Stromal cell of bone marrow (primary cell): Measurements from ENCODE around the gene PILRA.
"Not testable (repeated sequence)": the region's sequence is repeated elsewhere in the genome, so short reads cannot be mapped to it uniquely, and the experiment has no call there.

Experiments used
- DNase-seq: peaks from one replicate; pipeline ENCODE4 v3.0.0-alpha.2; 2012; ENCODE audit warnings: low read depth

The PILRA gene

DNA sequence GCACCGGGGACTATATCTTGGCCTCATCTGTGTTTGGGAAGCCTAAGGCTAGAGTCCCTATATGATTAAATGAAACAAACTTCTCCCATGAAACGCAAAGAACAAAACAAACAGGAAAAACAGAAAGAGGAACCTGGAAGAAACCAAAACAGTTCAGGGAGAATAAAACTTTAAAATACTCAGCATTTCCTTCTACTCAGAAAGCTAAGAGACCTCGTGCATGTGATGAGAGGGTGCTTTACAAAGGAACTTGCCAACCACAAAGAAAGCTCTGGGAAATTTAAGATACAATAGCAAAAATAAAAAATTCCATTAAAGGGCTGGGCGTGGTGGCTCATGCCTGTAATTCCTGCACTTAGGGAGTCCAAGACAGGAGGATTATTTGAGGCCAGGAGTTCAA, 6.9 kb downstream of the PILRA start:
- no peak for DNase-seq

DNA sequence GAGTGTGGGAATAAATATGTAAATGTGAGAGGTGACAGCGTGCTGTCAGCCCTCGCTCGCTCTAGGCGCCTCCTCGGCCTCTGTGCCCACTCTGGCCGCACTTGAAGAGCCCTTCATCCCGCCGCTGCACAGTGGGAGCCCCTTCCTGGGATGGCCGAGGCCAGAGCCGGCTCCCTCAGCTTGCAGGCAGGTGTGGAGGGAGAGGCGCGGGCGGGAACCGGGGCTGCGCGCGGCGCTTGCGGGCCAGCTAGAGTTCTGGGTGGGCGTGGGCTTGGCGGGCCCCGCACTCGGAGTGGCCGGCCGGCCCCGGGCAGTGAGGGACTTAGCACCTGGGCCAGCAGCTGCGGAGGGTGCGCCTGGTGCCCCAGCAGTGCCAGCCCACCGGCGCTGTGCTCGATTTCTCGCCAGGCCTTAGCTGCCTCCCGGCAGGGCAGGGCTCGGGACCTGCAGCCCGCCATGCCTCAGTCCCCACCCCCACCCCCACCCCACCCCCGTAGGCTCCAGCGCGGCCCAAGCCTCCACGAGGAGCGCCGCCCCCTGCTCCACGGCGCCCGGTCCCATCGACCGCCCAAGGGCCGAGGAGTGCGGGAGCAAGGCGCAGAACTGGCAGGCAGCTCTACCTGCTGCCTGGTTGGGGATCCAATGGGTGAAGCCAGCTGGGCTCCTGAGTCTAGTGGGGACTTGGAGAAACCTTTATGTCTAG, 8.4 kb downstream of the PILRA start:
- not testable (repeated sequence) for DNase-seq

DNA sequence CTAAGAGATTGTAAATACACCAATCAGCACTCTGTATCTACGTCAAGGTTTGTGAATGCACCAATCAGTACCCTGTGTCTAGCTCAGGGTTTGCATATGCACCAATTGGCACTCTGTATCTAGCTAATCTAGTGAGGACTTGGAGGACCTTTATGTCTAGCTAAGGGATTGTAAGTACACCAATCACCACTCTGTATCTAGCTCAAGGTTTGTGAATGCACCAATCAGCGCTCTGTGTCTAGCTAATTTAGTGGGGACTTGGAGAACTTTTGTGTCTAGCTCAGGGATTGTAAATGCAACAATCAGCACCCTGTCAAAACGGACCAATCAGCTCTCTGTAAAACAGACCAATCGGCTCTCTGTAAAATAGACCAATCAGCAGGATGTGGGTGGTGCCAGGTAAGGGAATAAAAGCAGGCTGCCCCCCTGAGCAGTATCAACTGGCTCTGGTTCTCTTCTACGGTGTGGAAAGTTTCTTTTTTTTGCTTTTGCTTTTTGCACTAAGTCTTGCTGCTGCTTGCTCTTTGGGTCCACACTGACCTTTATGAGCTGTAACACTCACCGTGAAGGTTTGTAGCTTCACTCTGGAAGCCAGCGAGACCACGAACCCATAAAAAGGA, 9.1 kb downstream of the PILRA start:
- not testable (repeated sequence) for DNase-seq

DNA sequence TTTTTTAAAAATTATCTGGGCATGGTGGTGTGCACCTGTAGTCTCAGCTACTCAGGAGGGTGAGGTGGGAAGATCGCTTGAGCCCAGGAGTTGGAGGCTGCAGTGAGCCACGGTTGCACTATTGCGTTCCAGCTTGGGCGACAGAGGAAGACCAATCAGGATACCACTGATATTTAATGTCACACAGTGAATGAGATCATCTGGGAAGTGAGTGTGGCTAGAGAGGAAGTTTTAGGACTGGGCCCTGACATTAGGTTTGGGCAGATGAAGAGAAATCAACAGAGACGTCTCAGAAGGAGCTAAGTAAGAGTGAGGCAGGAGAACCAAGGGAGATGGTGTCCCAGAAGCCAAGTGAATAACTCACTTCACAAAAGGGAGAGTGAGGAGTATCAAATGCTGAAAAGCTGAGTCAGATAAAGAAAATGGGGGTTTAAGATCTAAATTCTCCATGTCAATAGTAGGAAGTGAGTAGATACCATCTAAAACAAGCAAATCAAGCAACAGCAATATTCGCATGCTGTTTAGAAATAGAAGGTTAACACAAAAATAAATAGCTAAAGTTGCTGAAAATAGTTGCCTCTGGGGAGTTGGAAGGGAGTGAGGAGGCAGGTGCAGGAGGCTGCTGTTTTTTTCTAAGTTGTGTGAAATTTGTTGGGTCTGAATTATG, 11.5 kb downstream of the PILRA start:
- no peak for DNase-seq

DNA sequence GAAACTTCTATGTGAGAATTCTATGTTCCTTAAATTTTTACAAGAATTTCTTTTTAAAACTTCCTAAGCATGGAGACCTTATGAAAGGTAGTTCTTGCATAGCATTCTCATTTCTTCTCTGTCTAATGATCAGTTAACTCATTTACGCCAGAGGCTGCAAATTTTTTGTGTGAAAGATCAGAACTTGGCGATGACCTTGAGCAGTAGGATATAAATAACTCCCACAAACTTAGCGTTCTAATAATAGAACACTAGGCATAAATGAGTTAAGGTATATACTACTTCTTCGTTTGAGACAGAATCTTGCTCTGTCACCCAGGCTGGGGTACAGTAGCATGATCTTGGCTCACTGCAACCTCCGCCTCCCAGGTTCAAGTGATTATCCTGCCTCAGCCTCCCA, 13.7 kb downstream of the PILRA start:
- no peak for DNase-seq

DNA sequence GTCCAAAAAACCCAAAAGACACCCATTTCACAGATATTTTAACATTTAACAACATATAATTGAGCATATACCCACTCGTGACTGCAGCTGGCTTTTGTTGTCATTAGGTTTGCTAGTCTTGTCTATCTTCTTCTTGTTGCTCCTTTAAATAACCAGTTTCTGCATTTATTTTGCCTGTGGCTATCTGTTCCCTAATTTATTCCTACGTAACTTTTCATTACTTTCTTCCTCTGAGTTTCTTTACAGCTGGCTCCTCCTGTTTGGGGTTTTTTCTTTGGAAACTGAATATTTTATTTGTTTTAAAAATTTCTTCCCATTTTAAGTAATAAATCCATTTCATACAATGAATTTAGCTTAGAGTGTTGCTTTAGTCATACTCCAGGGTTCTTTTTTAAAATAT, 14.4 kb downstream of the PILRA start:
- DNase-seq: no peak

DNA sequence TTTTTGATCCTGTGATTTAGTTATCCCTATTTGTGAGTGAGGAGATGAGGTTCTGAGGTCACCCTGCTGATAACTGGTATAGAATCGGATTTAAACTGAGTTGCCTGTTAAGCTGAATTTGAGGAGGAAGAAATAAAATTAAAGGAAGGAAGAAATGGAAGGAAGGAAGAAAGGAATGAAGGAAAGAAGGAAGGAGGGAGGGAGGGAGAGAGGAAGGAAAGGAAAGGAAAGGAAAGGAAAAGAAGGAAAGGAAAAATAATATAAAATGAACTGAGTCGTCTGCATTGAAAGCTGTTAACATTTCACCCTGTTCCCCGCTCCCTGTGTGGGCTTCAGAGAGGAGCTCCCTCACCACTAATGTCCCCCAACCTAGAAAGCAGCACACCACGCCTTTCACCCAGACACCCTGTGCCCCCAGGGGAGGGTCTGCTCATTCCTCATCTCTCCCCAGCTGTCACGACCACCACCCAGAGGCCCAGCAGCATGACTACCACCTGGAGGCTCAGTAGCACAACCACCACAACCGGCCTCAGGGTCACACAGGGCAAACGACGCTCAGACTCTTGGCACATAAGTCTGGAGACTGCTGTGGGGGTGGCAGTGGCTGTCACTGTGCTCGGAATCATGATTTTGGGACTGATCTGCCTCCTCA, 16.3 kb downstream of the PILRA start:
- no peak for DNase-seq

DNA sequence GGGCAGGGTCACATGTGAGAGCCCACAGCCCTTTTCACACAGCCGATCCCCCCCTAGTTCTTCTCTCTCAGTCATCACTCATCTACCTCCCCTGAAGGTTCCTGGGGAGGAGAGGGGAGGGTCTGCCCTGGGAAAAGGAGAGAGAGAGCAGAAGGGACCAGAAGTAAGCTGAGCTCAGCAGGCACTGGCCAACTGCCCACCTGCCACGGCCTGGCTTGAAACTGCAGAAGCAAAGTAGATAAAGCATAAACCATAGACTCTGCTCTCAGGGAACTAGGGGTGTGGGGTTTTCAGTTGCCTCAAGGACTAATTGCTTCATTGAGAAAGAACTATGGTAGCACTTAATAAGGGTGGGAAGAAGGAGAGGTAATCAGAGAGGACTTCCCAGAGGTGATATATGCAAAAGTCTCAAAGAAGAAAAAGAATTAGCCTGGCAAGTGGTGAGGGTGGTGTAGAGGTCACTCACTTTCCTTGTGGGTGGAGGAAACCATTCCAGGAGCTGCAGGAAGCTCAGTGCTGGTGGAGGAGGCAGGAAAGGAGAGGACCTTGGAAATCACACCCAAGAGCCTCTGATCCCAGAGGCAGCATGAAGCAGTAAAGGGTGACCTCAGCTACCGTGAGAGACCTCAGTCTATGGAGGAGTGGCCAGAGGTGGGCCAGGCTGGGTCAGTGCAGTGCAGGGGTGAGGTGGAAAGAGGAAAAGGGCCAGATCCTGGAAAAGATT, 17.2 kb downstream of the PILRA start:
- no peak for DNase-seq

DNA sequence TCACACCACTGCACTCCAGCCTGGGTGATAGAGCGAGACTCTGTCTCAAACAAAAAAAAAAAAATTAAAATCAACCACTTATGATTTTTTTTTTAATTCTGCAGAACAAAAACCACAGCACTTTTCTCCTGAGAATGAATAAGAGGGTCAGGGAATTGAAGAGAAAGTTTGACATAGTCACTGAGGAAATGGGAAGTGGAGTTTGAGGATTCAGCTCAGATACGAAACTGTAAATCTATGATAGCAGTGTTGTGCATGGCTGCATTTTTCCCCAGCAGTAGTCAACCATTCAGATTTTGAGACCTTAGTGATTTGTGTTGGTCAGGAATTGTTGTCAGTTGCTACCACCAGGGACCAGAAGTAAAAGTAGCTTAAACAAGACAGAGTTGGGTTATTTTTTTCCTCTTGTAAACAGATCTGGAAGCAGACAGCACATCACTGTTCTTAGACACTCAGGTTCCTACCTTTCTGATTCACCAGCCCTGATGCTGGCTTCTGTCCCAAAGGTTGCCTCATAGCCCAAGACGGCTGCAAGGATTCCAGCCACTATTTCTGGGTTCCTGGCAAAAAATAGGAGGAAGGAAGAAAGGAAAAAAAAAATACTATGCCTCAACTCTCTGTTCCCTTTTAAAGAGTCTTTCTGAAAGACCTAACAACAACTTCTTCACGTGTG, 20.1 kb downstream of the PILRA start:
- no peak for DNase-seq

DNA sequence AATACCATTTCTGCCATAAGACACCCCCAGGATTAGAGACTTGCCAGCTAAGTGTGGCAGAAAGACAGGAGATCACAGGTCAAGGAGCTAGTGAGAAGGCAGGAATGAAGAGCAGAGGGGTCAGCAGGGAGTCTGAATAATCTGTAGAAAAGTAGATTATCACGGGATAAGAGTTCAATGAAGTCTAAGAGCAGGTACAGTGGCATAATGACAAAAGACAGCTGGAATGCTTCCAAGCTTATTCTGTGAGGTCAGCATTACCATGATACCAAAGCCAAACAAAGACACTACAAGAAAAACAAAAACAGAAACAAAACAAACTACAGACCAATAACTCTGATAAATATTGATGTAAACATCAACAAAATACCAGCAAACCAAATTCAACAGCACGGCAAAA, 20.8 kb downstream of the PILRA start:
- DNase-seq: no peak

DNA sequence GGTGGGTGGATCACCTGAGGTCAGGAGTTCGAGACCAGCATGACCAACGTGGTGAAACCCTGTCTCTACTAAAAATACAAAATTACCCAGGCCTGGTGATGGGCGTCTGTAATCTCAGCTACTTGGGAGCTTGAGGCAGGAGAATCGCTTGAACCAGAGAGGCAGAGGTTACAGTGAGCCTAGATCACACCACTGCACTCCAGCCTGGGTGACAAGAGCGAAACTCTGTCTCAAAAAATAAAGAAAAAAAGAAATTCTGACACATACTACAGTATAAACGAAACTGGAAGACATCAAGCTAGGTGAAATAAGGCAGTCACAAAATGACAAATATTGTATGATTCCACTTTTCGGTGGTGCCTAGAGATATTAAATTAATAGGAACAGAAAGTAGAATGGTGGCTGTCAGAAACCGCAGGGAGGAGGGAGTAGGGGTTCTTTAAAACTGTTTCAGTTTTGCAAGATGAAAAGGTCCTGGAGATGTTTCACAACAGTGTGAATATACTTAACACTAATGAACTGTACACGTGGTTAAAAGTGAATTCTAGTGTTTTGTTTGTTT, 23.2 kb downstream of the PILRA start:
- DNase-seq: no peak

DNA sequence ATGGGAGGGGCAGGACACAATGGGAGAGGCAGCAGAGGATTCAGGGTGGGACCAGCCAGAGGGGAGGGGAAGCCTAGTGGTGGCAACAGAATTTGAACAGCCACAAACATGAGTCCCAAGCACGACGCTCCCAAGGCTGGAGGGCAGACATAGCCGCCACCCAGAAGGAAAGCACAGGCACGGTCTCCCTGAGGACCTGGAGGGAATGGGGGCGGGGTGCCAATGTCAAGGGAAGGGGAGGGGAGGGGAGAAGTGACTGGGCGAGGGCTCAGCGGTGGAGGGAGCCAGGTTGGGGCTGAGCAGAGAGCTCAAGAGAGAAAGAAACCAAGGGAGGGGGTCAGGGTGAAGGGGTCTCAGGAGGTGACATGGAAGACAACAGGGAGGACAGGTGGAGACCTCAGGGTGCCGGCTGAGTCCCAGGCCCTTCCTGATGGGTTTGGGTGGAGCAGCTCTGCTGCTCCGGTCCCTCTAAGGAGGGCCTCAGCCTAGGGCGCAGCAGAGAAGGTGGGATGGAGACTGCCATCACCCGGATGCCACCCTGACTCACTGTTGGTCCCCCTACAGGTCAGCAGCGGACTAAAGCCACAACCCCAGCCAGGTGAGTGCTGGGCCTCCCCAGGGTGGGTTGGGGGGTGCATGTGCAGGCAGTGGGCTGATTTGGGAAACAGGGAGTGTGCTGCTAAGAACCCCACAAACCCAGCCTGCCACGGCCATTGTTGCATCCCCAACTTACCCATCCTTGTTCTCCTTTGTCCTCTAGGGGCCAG, 24.2 kb downstream of the PILRA start:
- DNase-seq: no peak

DNA sequence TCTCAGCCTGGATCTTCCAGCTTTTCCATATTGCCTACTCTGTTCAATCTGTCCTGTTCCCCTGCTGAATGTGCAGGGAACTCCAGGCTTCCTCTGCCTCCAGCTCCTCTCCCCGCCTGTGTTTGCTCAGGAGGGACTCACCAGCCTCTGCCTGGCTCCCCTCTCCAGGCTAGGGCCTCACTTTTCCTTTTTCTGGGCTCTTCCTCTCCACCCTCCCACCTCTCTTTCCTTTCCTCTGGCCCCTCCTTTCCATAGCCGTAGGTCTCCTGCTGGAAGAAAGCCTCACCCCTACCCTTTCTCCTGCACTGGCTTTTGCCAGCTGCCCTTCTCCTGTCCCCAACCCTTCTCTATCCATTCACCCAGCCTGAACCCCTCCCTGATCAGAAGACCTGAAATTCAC, 25.0 kb downstream of the PILRA start:
- DNase-seq: no peak

DNA sequence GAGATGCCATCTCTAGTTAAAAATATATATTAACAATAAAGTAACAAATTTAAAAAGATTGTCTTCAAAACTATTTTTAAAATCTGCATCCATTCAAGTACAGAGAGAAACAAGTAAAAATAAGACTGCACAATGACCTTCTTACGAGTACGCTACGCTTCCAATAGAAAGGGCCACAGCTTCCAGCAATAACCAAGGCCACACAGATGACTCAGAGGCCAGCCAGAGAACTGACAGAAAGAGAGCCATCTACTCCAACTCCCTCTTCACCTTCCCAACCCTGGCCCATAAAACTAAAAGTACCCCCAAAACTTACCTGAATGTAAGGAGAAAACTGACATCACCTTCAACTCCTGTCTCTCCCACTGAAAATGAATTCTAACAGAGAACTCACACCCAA, 26.8 kb downstream of the PILRA start:
- no peak for DNase-seq

DNA sequence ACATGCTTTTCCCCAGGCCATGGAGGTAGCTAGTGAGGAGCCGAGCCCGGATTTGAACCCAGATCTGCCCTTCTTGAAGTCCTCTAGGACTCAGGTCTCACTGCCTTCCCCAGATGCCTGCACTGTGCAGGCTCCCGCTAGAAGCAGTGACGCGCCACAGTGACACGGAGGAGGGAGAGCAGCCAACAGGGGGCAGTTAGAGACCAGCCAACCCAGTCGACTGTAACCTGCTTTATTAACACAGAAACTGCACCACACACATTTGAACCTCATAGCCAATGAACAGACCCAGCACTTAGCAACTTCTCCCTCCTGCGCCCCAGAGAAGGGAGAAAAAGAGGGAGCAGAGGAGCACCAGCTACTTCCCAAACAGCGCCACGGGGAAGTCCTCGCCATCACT, 27.4 kb downstream of the PILRA start:
- no peak for DNase-seq

DNA sequence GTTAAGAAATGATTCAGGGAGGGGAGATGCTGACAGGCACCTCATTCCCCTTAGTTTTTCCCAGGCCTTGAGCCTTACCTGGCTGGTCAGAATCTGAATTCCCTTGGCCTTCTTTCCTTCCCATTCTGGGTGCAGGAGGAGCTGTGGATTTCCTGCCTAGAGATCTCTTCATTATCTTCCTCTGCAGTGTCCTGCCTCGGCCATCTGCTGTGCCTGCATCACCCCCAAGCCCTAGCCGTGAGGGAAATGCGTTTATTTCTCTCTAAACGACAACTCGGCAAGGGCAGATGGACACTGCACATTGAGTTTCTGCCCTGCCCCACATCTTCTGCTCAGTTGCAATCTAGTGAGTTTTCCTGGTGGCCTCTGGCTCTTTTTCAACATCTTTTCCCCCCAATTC, 28.5 kb downstream of the PILRA start:
- no peak for DNase-seq

DNA sequence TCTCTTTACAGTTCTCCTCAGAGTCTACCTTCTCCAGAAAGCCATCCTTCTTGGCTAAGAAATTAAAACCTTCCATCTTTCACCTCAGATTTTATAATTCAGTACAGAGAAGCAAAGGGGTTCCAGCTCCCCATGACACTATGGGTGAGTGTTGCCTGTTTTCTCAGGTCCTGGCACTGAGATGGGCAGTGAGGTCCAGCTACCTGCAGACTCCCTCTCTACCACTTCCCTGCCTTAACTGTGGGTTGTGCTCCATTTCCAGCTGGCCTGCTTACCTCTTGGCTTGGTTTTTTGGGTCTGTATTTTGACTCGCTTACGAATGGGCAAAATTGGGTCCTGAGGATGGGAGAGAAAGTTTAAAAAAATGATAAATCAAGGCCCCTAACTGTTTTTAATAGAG, 29.0 kb downstream of the PILRA start:
- no peak for DNase-seq

DNA sequence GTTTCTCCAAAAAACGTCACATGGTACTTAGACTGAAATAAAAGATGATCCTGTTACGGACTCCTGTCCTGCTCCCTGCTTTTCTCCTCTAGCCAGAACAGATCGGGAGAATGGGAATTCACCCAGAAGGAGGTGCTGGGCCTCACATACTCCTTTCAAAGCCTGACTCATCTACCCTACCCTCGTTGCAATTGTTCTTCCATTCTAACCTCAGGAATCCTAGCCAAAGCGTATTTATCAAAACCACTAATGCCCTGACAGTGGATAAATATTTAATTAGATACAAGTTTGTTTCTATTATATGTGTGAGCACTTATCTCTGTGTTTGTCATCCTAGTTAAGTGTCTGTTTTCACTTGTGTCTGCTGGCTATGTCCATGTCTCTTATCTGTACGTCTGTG, 33.5 kb downstream of the PILRA start:
- no peak for DNase-seq

DNA sequence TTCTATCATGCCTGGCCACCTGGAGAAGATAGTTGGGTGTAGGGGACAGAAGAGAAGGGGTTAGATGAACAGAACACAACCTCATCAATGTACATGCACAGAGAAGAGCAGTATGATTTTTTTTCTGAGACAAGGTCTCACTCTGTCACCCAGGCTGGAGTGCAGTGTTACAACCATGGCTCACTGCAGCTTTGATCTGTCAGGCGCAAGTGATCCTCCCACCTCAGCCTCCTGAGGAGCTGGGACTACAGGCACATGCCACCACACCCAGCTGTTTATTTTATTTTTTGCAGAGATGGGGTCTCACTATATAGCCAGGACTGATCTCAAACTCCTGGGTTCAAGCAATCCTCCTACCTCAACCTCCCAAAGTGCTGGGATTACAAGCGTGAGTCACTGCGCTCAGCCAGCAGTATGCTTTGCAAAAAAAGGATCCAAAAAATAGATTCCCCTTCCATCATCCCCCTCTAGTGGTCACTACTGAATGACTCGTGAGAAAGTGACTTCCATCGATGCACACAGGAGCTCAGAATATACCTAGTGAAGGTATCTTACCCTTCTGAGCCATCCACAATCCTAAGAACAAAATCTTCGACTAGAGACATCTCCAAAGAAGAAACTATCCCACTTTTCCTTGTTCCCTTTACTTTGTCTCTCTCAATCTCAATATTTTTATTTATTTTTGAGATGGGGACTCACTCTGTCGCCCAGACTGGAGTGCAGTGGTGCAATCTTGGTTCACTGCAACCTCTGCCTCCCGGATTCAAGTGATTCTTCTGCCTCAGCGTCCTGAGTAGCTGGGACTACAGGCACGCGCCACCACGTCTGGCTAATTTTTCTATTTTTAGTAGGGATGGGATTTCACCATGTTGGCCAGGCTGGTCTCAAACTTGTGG, 34.2 kb downstream of the PILRA start:
- DNase-seq: peak; percentile 63

DNA sequence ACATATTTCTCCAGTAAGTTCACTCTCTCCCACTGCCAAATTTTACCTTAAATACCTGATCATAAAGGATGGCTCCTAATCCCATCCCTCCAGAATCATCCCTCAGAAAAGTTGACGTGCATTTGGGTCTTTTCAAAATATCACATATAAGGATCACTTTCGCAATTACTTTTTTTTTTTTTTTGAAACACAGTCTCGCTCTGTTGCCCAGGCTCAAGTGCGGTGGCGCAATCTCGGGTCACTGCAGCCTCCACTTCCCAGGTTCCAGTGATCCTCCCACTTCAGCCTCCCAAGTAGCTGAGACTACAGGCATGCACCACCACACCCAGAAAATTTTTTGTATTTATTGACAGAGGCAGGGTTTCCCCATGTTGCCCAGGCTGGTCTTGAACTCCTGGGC, 37.8 kb downstream of the PILRA start:
- no peak for DNase-seq
